ENCODE results near the gene RND1. TPM values are rescaled to one million over a fixed set of nuclear protein-coding genes. Genes with fewer than 3 reads are reported as not detected.

Gene RND1
- total RNA-seq (2022; extraction: Qiagen RNA extraction; ENCODE audit: low read depth): 17.0 to 23.9 TPM (median 19.9 TPM) in 5 replicates

DNA sequence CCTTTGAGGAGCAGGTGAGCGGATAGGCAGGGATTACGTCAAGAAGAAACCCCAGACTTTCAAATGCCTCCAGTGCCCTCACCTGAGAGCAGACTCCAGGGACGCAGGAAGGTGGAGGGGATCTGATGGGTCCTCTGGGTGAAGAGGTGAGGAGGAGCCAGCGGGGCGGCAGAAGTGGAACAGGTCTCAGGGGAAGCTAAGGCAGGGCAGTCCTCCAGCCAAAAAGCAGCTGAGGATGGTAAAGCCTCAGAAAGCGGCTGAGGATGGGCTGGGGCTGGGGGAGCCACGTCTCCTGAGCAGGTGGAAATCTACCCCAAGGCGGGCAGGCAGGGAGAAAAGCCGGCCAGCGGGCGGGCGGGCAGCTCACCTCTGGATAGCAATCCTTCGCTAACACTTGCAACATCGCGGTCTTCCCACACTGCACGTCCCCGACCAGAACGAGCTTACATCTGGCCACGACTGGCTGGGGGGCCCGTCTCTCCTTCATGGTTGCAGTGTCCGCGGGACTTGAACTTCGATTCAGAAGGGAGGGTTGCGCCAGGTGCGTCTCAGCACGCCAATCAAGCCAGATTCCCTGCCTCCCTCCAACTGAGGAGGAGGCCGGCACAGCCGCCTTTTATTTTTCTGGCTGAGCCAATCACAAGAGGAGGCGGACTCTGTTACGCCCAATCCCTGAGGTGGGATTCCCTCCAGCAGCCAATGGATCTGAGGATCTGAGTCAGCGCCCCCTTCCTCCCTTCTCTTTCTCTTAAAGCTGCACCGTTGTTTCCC lies at the start of gene RND1:
TSS of gene RND1 (minus strand) at position 590 of the 771 bp plus-strand sequence. CDS start at position 487, 103 bp downstream.

DNA sequence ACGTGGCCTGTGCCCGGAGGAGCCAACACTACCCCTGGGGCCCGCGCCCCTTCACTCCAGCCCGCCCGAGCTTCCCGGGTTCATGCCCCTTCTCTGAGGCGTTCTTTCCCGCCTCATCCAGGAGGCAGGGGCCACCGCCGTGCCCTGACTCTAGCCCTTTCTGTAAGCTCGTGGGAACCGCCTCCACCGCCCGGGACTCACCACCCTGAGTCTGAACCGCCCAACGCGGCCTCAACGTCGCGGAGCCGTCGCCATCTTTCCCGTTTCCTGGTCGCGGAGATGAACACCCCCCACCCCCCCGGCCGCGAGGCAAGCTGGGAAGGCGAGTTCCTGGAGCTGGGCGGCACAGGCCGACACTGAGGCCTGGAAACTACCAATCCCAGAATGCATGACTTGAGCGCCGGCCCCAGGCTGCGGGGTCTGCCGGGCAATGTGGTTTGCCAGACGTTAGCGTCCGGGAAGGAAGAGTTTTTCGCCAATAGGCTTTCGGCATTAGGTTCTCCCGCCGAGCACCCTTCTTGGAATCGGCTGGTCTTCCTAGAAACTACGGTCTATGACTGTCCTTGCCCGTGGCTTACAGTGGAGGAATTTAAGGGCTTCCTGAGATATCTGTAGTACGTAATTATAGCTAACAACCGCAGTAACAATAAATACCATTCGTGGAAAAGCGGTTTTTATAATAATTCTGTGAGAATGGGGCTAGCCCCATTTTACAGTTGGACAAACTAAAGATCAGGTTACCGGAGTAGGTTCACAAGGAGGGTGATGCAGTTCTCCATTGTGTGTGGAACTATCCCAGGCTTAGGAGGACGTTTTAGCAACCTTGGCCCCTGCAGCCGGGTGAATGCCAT lies 13.6 kb downstream of the RND1 start, which contains the start of gene DDX23:
TSS of gene DDX23 (minus strand) at position 281 of the 851 bp plus-strand sequence. CDS start 6,381 bp downstream, outside the sequence.

DNA sequence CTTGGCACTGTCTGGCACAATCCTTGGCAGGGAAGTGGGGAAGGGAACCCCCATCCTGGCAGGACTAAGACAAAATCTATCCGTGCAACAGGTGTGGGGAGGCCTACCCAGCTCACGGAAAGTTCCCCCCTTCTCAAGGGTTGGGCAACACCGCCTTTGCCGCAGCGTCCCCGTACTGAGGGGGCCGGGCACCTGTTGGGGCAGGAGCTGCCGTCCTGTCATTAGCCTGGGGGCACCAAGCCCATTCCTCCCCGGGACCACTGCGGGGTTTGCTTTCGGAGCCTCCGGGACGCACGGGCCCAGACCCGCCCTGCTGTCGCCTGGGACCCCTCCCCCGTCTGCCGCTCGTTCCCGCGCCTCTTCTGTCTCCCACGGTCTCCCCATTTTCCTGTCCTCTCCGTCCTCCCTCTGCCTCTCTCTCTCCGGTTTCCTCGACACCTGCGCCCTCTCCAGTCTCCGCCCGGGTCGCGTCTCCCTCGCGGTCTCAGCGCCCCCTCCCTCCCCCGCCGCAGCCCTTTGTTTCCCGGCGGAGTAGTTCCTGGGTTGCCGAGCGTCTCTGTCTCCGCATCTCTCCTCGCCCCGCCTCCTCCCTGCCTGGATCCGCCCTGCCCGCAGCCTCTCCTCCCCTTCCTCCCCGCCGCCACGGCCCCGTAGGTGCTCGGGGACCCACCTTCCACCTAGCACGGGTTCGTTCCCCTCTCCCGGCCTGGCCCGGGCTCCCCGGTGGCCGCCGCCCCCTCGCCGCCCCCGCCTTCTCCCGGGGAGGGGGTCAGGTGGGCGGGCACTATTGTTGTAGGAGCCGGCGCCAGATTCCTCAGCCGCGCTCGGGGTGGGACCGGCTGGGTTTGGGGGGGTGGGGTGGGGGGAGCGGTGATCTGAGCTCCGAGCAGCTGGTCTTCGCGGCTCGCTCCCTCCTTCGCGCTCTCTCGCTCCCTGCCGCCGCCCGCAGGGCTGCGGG lies 47.5 kb downstream of the RND1 start, which contains the start of gene CACNB3:
TSS of gene CACNB3 (plus strand) at position 624 of the 958 bp plus-strand sequence. CDS start 434 bp downstream, outside the sequence.

Other genes with a start within 250 kb of the RND1 start
- 38.5 to 48.8 TPM (median 39.9 TPM) in 5 replicates for gene KANSL2, start 183.6 kb downstream of the RND1 start, total RNA-seq (2022; extraction: Qiagen RNA extraction; ENCODE audit: low read depth)
- gene CCNT1, start 149.2 kb downstream of the RND1 start, total RNA-seq (2022; extraction: Qiagen RNA extraction; ENCODE audit: low read depth): 14.6 to 18.0 TPM (median 15.2 TPM) in 5 replicates
- 11.4 to 15.6 TPM (median 15.0 TPM) in 5 replicates for gene ADCY6, start 76.8 kb downstream of the RND1 start, total RNA-seq (2022; extraction: Qiagen RNA extraction; ENCODE audit: low read depth)
- gene CACNB3, start 47.4 kb downstream of the RND1 start, total RNA-seq (2022; extraction: Qiagen RNA extraction; ENCODE audit: low read depth): 30.8 to 40.7 TPM (median 35.8 TPM) in 5 replicates
- gene DDX23, start 13.7 kb downstream of the RND1 start, total RNA-seq (2022; extraction: Qiagen RNA extraction; ENCODE audit: low read depth): 74.3 to 96.1 TPM (median 87.6 TPM) in 5 replicates
- 45.2 to 56.0 TPM (median 53.7 TPM) in 5 replicates for gene FKBP11, start 59.6 kb upstream of the RND1 start, total RNA-seq (2022; extraction: Qiagen RNA extraction; ENCODE audit: low read depth)
- gene ARF3, start 91.6 kb upstream of the RND1 start, total RNA-seq (2022; extraction: Qiagen RNA extraction; ENCODE audit: low read depth): 124 to 166 TPM (median 152 TPM) in 5 replicates
- gene WNT10B, start 105.9 kb upstream of the RND1 start, total RNA-seq (2022; extraction: Qiagen RNA extraction; ENCODE audit: low read depth): 1.7 to 3.0 TPM (median 2.5 TPM) in 5 replicates
- 0.08 TPM in 1 of 5 replicates, not detected in the others for gene WNT1, start 112.5 kb upstream of the RND1 start, total RNA-seq (2022; extraction: Qiagen RNA extraction; ENCODE audit: low read depth)
- 0.58 to 0.73 TPM (median 0.65 TPM) in 5 replicates for gene DDN, start 133.5 kb upstream of the RND1 start, total RNA-seq (2022; extraction: Qiagen RNA extraction; ENCODE audit: low read depth)
- 39.9 to 48.3 TPM (median 42.8 TPM) in 5 replicates for gene PRKAG1, start 152.9 kb upstream of the RND1 start, total RNA-seq (2022; extraction: Qiagen RNA extraction; ENCODE audit: low read depth)
- gene KMT2D, start 194.9 kb upstream of the RND1 start, total RNA-seq (2022; extraction: Qiagen RNA extraction; ENCODE audit: low read depth): 40.0 to 46.7 TPM (median 41.6 TPM) in 5 replicates
- 3.9 to 6.4 TPM (median 5.7 TPM) in 5 replicates for gene RHEBL1, start 204.1 kb upstream of the RND1 start, total RNA-seq (2022; extraction: Qiagen RNA extraction; ENCODE audit: low read depth)
- gene DHH, start 228.9 kb upstream of the RND1 start, total RNA-seq (2022; extraction: Qiagen RNA extraction; ENCODE audit: low read depth): 0.02 TPM in 2 of 5 replicates, not detected in the others
- 13.0 to 18.6 TPM (median 17.5 TPM) in 5 replicates for gene LMBR1L, start 245.0 kb upstream of the RND1 start, total RNA-seq (2022; extraction: Qiagen RNA extraction; ENCODE audit: low read depth)